HepG2 (cell line): ENCODE data around the gene ZBTB8B. TPM values are rescaled to one million over a fixed set of nuclear protein-coding genes. Genes with fewer than 3 reads are reported as not detected.

ENCODE experiments used
- GABPB1 ChIP-seq: IDR thresholded peaks from 2 replicates; pipeline ENCODE4 v1.6.1; 2016; ENCODE audit warnings: mild to moderate bottlenecking, missing genetic modification reagents, moderate library complexity, missing compliant biosample characterization
- HOXA3 ChIP-seq: sonication (generic); formaldehyde crosslinking; IDR thresholded peaks from 2 replicates; pipeline ENCODE4 v1.5.0; 2020; ENCODE audit warnings: missing genetic modification reagents
- KDM1A ChIP-seq: IDR thresholded peaks from 2 replicates; pipeline ENCODE4 v1.6.1; 2016; ENCODE audit warnings: missing compliant biosample characterization
- NFKB2 ChIP-seq: sonication (generic); formaldehyde crosslinking; IDR thresholded peaks from 2 replicates; pipeline ENCODE4 v1.4.0; 2020; ENCODE audit warnings: missing genetic modification reagents, borderline replicate concordance
- SKI ChIP-seq: fragments of 450-650 bp; IDR thresholded peaks from one replicate; pipeline ENCODE4 v1.6.1; 2018; ENCODE audit warnings: mild to moderate bottlenecking; ENCODE audit not compliant: partially characterized antibody
- SP2 ChIP-seq: sonication (generic); formaldehyde crosslinking; IDR thresholded peaks from 2 replicates; pipeline ENCODE4 v1.5.1; 2020; ENCODE audit warnings: mild to moderate bottlenecking, missing genetic modification reagents
- SP4 ChIP-seq: sonication (generic); formaldehyde crosslinking; IDR thresholded peaks from 2 replicates; pipeline ENCODE4 v1.8.1; 2023; ENCODE audit warnings: mild to moderate bottlenecking, missing genetic modification reagents
- SRY ChIP-seq: sonication (generic); formaldehyde crosslinking; IDR thresholded peaks from 2 replicates; pipeline ENCODE4 v1.8.0; 2022; ENCODE audit warnings: mild to moderate bottlenecking, missing genetic modification reagents
- ZFX ChIP-seq: sonication (generic); formaldehyde crosslinking; IDR thresholded peaks from 2 replicates; pipeline ENCODE4 v1.4.0; 2020; ENCODE audit warnings: mild to moderate bottlenecking, low read depth, missing genetic modification reagents, moderate library complexity
- ZNF138 ChIP-seq: sonication (generic); formaldehyde crosslinking; IDR thresholded peaks from 2 replicates; pipeline ENCODE4 v1.5.0; 2020; ENCODE audit warnings: mild to moderate bottlenecking, low read depth, missing genetic modification reagents
- ZNF431 ChIP-seq: sonication (generic); formaldehyde crosslinking; IDR thresholded peaks from 2 replicates; pipeline ENCODE4 v1.9.0; 2022; ENCODE audit warnings: missing genetic modification reagents, low read depth, mild to moderate bottlenecking, borderline replicate concordance
- ZNF563 ChIP-seq: sonication (generic); formaldehyde crosslinking; IDR thresholded peaks from 2 replicates; pipeline ENCODE4 v1.8.0; 2022; ENCODE audit warnings: mild to moderate bottlenecking, moderate library complexity, missing genetic modification reagents
- ZNF570 ChIP-seq: sonication (generic); formaldehyde crosslinking; IDR thresholded peaks from 2 replicates; pipeline ENCODE4 v1.4.0; 2020; ENCODE audit warnings: mild to moderate bottlenecking, missing genetic modification reagents, borderline replicate concordance
- ZNF652 ChIP-seq: IDR thresholded peaks from 2 replicates; pipeline ENCODE4 v1.6.1; 2016; ENCODE audit warnings: low read depth, borderline replicate concordance
- ZNF746 ChIP-seq: sonication (generic); formaldehyde crosslinking; IDR thresholded peaks from 2 replicates; pipeline ENCODE4 v1.8.0; 2022; ENCODE audit warnings: mild to moderate bottlenecking, missing genetic modification reagents
- ZNF776 ChIP-seq: sonication (generic); formaldehyde crosslinking; IDR thresholded peaks from 2 replicates; pipeline ENCODE4 v1.4.0; 2020; ENCODE audit warnings: mild to moderate bottlenecking, missing genetic modification reagents
- ZNF777 ChIP-seq: sonication (generic); formaldehyde crosslinking; IDR thresholded peaks from 2 replicates; pipeline ENCODE4 v1.4.0; 2020; ENCODE audit warnings: missing genetic modification reagents
- ZSCAN30 ChIP-seq: sonication (generic); formaldehyde crosslinking; IDR thresholded peaks from 2 replicates; pipeline ENCODE4 v1.5.0; 2020; ENCODE audit warnings: mild to moderate bottlenecking, missing genetic modification reagents
- polyA plus RNA-seq, 8 experiments: library from polyadenylated mRNA; depleted of rRNA in 3 of 8; stranded (reverse) in 7 of 8; unstranded in 1 of 8; fragments of >200 nt; fragmentation: Illumina TruSeq in 4 of 8; extraction: Trizol in 4 of 8; gene quantifications; 2 replicates each; pipeline versions ENCODE4 v1.2.1 to v1.2.3, GENCODE V29; 2011 to 2016; ENCODE audit warnings: low read depth in 4 of 8, missing spikeins in 1 of 8, mixed read lengths in 1 of 8; ENCODE audit not compliant: insufficient read depth in 1 of 8
- total RNA-seq, 5 experiments: library from RNA; depleted of rRNA; stranded (reverse); fragments of >200 nt; fragmentation: Illumina TruSeq; extraction: Trizol; gene quantifications; 2 replicates each; pipeline ENCODE4 v1.2.3, GENCODE V29; 2016; ENCODE audit warnings: low read depth in 1 of 5
- TF ChIP-seq, protein P1 (sequence below): sonication (generic); formaldehyde crosslinking; IDR thresholded peaks from 2 replicates; pipeline ENCODE4 v1.4.0; 2020; ENCODE audit warnings: missing genetic modification reagents
- TF ChIP-seq, protein P2 (sequence below): sonication (generic); formaldehyde crosslinking; conservative IDR thresholded peaks from 2 replicates; pipeline ENCODE4 v1.4.0; 2020; ENCODE audit warnings: missing genetic modification reagents
- TF ChIP-seq, protein P3 (sequence below): sonication (generic); formaldehyde crosslinking; IDR thresholded peaks from 2 replicates; pipeline ENCODE4 v1.8.1; 2023; ENCODE audit warnings: missing genetic modification reagents, mild to moderate bottlenecking, borderline replicate concordance
- TF ChIP-seq, protein P4 (sequence below), 2 experiments: sonication (generic) in 1 of 2; formaldehyde crosslinking in 1 of 2; IDR thresholded peaks; 2 replicates each; pipeline versions ENCODE4 v1.4.0 to v1.6.1; 2018 to 2020; ENCODE audit warnings: missing genetic modification reagents in 2 of 2, borderline replicate concordance in 1 of 2, low read depth in 1 of 2, mild to moderate bottlenecking in 1 of 2, missing biosample characterization in 1 of 2

Gene ZBTB8B
- total and polyA plus RNA-seq, 2 of the 13 experiments (the other 11 are each of a cell fraction or from before 2014, with no cell fraction given) = under 0.01 to 0.02 TPM

DNA sequence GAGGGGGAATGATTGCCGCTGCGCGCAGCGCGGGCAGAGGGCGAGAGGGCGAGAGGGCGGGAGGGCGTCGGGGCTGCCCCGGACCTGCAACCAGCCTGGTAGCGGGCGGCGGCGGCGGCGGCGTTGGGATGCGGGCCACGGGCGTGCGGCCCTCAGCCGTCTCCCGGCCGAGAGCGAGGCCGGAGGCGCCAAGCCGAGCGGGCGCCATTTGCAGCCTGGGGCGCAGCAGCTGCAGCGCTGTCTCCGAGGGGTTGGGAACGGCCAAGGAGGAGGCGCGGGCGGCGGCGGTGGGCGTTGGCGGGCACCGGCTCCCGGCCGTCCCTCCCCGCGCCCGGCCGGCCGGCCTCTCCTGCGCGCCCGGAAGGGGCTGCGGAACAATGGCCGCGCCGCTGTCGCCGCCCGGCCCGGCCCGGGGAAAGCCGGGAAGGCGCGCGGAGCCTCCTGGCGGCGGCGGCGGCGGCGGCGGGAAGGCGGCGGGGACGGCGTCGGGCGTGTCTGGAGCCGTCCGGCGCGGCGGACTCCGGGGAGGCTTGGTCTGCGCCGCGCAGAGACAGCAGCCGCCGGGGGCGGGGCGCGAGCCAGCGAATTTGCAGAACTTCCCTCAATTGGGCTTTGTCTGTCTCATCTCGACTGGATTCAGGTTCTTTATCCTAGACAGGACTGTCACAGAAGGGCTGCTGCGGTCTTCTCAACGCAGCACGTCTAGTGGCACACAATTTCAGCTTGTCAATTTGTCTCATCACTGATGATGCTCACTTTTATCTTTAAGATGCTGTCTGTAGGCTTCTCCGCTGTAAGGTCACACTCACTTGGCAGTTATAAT lies 35.7 kb downstream of the ZBTB8B start (continued):
- TF ChIP-seq, protein P1, sequence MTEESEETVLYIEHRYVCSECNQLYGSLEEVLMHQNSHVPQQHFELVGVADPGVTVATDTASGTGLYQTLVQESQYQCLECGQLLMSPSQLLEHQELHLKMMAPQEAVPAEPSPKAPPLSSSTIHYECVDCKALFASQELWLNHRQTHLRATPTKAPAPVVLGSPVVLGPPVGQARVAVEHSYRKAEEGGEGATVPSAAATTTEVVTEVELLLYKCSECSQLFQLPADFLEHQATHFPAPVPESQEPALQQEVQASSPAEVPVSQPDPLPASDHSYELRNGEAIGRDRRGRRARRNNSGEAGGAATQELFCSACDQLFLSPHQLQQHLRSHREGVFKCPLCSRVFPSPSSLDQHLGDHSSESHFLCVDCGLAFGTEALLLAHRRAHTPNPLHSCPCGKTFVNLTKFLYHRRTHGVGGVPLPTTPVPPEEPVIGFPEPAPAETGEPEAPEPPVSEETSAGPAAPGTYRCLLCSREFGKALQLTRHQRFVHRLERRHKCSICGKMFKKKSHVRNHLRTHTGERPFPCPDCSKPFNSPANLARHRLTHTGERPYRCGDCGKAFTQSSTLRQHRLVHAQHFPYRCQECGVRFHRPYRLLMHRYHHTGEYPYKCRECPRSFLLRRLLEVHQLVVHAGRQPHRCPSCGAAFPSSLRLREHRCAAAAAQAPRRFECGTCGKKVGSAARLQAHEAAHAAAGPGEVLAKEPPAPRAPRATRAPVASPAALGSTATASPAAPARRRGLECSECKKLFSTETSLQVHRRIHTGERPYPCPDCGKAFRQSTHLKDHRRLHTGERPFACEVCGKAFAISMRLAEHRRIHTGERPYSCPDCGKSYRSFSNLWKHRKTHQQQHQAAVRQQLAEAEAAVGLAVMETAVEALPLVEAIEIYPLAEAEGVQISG (CRISPR knock-in tag) = peak; percentile 47; the same call in 1 of the 2 replicates
- TF ChIP-seq ZNF746 (CRISPR knock-in tag) (no peak), GABPB1 (peak; percentile 25; the same call in 1 of the 2 replicates), ZNF431 (0 out of 2 replicates have a peak, but pooled peaks have one; percentile 5), SKI (peak; percentile 86), KDM1A (CRISPR knock-in tag) (no peak), SP4 (CRISPR knock-in tag) (peak; percentile 43; the same call in 1 of the 2 replicates), ZNF563 (CRISPR knock-in tag) (peak; percentile 30; the same call in 1 of the 2 replicates), ZFX (peak; percentile 62), ZNF652 (CRISPR knock-in tag) (no peak), ZNF776 (CRISPR knock-in tag) (peak; percentile 78; the same call in 1 of the 2 replicates), ZNF777 (CRISPR knock-in tag) (peak; percentile 96), ZNF138 (CRISPR knock-in tag) (no peak), HOXA3 (CRISPR knock-in tag) (peak; percentile 42; the same call in 1 of the 2 replicates), SRY (CRISPR knock-in tag) (0 out of 2 replicates have a peak, but pooled peaks have one; percentile 62), SP2 (CRISPR knock-in tag) (peak; percentile 15; the same call in 1 of the 2 replicates), ZSCAN30 (CRISPR knock-in tag) (no peak), ZNF570 (CRISPR knock-in tag) (no peak), NFKB2 (CRISPR knock-in tag) (peak; percentile 62; the same call in 1 of the 2 replicates)
- TF ChIP-seq, protein P2, sequence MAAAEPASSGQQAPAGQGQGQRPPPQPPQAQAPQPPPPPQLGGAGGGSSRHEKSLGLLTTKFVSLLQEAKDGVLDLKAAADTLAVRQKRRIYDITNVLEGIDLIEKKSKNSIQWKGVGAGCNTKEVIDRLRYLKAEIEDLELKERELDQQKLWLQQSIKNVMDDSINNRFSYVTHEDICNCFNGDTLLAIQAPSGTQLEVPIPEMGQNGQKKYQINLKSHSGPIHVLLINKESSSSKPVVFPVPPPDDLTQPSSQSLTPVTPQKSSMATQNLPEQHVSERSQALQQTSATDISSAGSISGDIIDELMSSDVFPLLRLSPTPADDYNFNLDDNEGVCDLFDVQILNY (CRISPR knock-in tag) = 0 out of 2 replicates have a peak, but pooled peaks have one; percentile 16
- TF ChIP-seq, protein P3, sequence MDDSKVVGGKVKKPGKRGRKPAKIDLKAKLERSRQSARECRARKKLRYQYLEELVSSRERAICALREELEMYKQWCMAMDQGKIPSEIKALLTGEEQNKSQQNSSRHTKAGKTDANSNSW (CRISPR knock-in tag) = peak; percentile 42; the same call in 1 of the 2 replicates
- TF ChIP-seq, protein P4, sequence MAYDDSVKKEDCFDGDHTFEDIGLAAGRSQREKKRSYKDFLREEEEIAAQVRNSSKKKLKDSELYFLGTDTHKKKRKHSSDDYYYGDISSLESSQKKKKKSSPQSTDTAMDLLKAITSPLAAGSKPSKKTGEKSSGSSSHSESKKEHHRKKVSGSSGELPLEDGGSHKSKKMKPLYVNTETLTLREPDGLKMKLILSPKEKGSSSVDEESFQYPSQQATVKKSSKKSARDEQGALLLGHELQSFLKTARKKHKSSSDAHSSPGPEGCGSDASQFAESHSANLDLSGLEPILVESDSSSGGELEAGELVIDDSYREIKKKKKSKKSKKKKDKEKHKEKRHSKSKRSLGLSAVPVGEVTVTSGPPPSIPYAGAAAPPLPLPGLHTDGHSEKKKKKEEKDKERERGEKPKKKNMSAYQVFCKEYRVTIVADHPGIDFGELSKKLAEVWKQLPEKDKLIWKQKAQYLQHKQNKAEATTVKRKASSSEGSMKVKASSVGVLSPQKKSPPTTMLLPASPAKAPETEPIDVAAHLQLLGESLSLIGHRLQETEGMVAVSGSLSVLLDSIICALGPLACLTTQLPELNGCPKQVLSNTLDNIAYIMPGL (CRISPR knock-in tag; IDR thresholded peaks at IDR 0.05; ENCODE audit: borderline replicate concordance in 1 of 2, low read depth in 1 of 2) = peak in 1 of 2 experiments; percentile 53; a peak in 1 of 4 replicates
